ENCODE data around the gene SCYGR3.

DNA sequence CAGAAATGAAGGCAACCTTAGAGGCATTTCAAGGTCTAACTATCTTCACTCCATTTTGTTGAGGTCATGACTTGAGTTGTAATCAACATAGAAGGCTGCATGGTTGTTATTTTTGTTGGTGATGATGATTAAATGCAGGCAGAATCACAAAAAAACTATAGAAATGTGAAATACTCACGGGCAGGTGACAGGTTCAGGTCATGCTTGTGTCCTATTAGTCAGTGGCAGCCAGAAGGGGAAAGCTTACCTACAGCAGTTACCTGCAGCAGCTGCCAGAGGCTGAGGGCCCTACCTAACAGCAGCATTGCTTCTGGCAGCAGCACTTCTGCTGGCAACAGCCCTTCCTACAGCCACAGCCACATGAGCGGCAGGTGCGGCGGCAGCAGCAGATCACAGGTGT, 394 bp downstream of the SCYGR3 start:
- TF ChIP-seq, protein P1, sequence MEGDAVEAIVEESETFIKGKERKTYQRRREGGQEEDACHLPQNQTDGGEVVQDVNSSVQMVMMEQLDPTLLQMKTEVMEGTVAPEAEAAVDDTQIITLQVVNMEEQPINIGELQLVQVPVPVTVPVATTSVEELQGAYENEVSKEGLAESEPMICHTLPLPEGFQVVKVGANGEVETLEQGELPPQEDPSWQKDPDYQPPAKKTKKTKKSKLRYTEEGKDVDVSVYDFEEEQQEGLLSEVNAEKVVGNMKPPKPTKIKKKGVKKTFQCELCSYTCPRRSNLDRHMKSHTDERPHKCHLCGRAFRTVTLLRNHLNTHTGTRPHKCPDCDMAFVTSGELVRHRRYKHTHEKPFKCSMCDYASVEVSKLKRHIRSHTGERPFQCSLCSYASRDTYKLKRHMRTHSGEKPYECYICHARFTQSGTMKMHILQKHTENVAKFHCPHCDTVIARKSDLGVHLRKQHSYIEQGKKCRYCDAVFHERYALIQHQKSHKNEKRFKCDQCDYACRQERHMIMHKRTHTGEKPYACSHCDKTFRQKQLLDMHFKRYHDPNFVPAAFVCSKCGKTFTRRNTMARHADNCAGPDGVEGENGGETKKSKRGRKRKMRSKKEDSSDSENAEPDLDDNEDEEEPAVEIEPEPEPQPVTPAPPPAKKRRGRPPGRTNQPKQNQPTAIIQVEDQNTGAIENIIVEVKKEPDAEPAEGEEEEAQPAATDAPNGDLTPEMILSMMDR (conservative IDR thresholded peaks at IDR 0.05; ENCODE audit: low read depth in 2 of 2) = no peak
- no peak for TF ChIP-seq POLR2AphosphoS5 (IDR thresholded peaks at IDR 0.05; ENCODE audit: low read depth)
- TF ChIP-seq, protein P2, sequence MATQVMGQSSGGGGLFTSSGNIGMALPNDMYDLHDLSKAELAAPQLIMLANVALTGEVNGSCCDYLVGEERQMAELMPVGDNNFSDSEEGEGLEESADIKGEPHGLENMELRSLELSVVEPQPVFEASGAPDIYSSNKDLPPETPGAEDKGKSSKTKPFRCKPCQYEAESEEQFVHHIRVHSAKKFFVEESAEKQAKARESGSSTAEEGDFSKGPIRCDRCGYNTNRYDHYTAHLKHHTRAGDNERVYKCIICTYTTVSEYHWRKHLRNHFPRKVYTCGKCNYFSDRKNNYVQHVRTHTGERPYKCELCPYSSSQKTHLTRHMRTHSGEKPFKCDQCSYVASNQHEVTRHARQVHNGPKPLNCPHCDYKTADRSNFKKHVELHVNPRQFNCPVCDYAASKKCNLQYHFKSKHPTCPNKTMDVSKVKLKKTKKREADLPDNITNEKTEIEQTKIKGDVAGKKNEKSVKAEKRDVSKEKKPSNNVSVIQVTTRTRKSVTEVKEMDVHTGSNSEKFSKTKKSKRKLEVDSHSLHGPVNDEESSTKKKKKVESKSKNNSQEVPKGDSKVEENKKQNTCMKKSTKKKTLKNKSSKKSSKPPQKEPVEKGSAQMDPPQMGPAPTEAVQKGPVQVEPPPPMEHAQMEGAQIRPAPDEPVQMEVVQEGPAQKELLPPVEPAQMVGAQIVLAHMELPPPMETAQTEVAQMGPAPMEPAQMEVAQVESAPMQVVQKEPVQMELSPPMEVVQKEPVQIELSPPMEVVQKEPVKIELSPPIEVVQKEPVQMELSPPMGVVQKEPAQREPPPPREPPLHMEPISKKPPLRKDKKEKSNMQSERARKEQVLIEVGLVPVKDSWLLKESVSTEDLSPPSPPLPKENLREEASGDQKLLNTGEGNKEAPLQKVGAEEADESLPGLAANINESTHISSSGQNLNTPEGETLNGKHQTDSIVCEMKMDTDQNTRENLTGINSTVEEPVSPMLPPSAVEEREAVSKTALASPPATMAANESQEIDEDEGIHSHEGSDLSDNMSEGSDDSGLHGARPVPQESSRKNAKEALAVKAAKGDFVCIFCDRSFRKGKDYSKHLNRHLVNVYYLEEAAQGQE (IDR thresholded peaks at IDR 0.05; ENCODE audit: unreplicated experiment) = no peak
- TF ChIP-seq JUNB (IDR thresholded peaks at IDR 0.05; ENCODE audit: unreplicated experiment) = no peak
- TF ChIP-seq CREB1 (CRISPR knock-in tag; IDR thresholded peaks at IDR 0.05; ENCODE audit: low read depth) = no peak
- TF ChIP-seq EZH2 (IDR thresholded peaks at IDR 0.05; ENCODE audit: low read depth, unreplicated experiment) = no peak
- TF ChIP-seq EZH2phosphoT487 (IDR thresholded peaks at IDR 0.05; ENCODE audit: unreplicated experiment) = no peak
- TF ChIP-seq ZNF114 (CRISPR knock-in tag; IDR thresholded peaks at IDR 0.05) = no peak
- no peak for TF ChIP-seq ZNF331 (CRISPR knock-in tag; IDR thresholded peaks at IDR 0.05; ENCODE audit: low read depth)
- TF ChIP-seq, protein P3, sequence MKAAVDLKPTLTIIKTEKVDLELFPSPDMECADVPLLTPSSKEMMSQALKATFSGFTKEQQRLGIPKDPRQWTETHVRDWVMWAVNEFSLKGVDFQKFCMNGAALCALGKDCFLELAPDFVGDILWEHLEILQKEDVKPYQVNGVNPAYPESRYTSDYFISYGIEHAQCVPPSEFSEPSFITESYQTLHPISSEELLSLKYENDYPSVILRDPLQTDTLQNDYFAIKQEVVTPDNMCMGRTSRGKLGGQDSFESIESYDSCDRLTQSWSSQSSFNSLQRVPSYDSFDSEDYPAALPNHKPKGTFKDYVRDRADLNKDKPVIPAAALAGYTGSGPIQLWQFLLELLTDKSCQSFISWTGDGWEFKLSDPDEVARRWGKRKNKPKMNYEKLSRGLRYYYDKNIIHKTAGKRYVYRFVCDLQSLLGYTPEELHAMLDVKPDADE (IDR thresholded peaks at IDR 0.05) = no peak
- TF ChIP-seq STAT1 (IDR thresholded peaks at IDR 0.05; ENCODE audit: unreplicated experiment) = no peak

Data from GM23338 (cell line).